ENCODE measurements around the gene RTL10. TPM values are rescaled to one million over a fixed set of nuclear protein-coding genes. Genes with fewer than 3 reads are reported as not detected.

RTL10 gene
- total RNA-seq, 6 experiments from 2014 or later = 6.4 to 9.1 (median 6.6) TPM

GRCh38 chr22:19806213-19807160 is 48.2 kb downstream of the RTL10 start:
- no peak overlapping the region for H3K4me3 ChIP-seq
- no peak overlapping the region for H3K27ac ChIP-seq
- H3K27me3 ChIP-seq = no peaks in the 10 kb centered on the region
- no peaks in the 10 kb centered on the region for H3K9me3 ChIP-seq
- H3K36me3 ChIP-seq = no peaks in the 10 kb centered on the region
- DNase-seq (peak; percentile 14 to 54 (median 46)), ATAC-seq (no peak)
- WGBS (ENCODE audit: insufficient coverage, low coverage, low lambda C conversion rate, missing lambda C conversion rate) = 93% methylated on average over 7 of the region's 38 CpGs
- peaks cover 0 to 5% (median 0%) of the 10 kb centered on the region in 4 donors for H3K4me1 ChIP-seq
- intact Hi-C loops (cut with DNase I) = no loop called here
- TF ChIP-seq CTCF (IDR thresholded peaks at IDR 0.05) (no peak), POLR2A (IDR thresholded peaks at IDR 0.05) (no peak)

- H3K27ac ChIP-seq = no peak overlapping the region
- intact Hi-C loops (cut with DNase I) = no loop called here
- ATAC-seq = no peak
- WGBS (ENCODE audit: insufficient coverage, low coverage, low lambda C conversion rate, missing lambda C conversion rate) = 91% methylated on average over 6 of the region's 8 CpGs
- H3K27me3 ChIP-seq = no peaks in the 10 kb centered on the region
- no peaks in the 10 kb centered on the region for H3K9me3 ChIP-seq
- H3K4me3 ChIP-seq = no peak overlapping the region
- TF ChIP-seq POLR2A (IDR thresholded peaks at IDR 0.05) (no peak), CTCF (IDR thresholded peaks at IDR 0.05) (no peak)
- DNase-seq = peak in 2 of 3 donors; percentile 23 to 27
- H3K4me1 ChIP-seq = peaks cover 0 to 5% (median 0%) of the 10 kb centered on the region in 4 donors
- no peaks in the 10 kb centered on the region for H3K36me3 ChIP-seq
Measured at GRCh38 chr22:19805821-19806212, 48.9 kb downstream of the RTL10 start.

Other genes with a start within 250 kb of the RTL10 start
- gene SEPTIN5, start 140.4 kb downstream of the RTL10 start, total RNA-seq = 1 to 10 TPM; 1.3 to 3.7 (median 2.1) TPM
- gene GP1BB, start 131.3 kb downstream of the RTL10 start, total RNA-seq = 1 to 10 TPM in 1 of 6 experiments, under 1 TPM in 4, not detected in 1; 0.15 to 1.3 (median 0.62) TPM
- under 1 TPM in 4 of 6 experiments, not detected in 2; 0.24 to 0.37 (median 0.30) TPM for gene TBX1, start 94.1 kb downstream of the RTL10 start, total RNA-seq
- 1 to 10 TPM; 1.4 to 3.2 (median 2.7) TPM for gene GNB1L, start within 50 bp of the RTL10 start, total RNA-seq
- 100 to 1,000 TPM; 144 to 270 (median 200) TPM for gene COMT, start 86.9 kb upstream of the RTL10 start, total RNA-seq
- 10 to 100 TPM; 35.9 to 47.8 (median 44.3) TPM for gene TXNRD2, start 86.9 kb upstream of the RTL10 start, total RNA-seq
- 10 to 100 TPM; 11.5 to 40.9 (median 20.7) TPM for gene ARVCF, start 161.9 kb upstream of the RTL10 start, total RNA-seq
- gene TANGO2, start 166.2 kb upstream of the RTL10 start, total RNA-seq = 10 to 100 TPM; 11.0 to 27.0 (median 15.5) TPM
- 10 to 100 TPM; 11.4 to 27.2 (median 16.1) TPM for gene DGCR8, start 225.4 kb upstream of the RTL10 start, total RNA-seq